Lower lobe of right lung (tissue), 2 donors: ENCODE results near the gene SLC26A2. TPM values are rescaled to one million over a fixed set of nuclear protein-coding genes. Genes with fewer than 3 reads are reported as not detected.
A peak's percentile ranks its signal among the peaks of the same experiment; 100 is the strongest.

Experiments used
- ATAC-seq, 2 donors: fragments of 200-7000 bp; cut with Tn5 transposase; one replicate each; pipeline ENCODE4 v1.9.1; 2020 to 2022; ENCODE audit warnings: mild to moderate bottlenecking in 2 of 2, moderate library complexity in 2 of 2
- DNase-seq: peaks from one replicate; pipeline ENCODE4 v3.0.0-alpha.2; 2020
- H3K27ac ChIP-seq: fragments of 200-600 bp; one replicate; pipeline ENCODE4 v1.8.0; 2022
- H3K27me3 ChIP-seq: fragments of 200-600 bp; one replicate; pipeline ENCODE4 v1.8.0; 2022; ENCODE audit warnings: low read depth
- H3K36me3 ChIP-seq: fragments of 200-600 bp; one replicate; pipeline ENCODE4 v1.8.0; 2022; ENCODE audit warnings: mild to moderate bottlenecking
- H3K4me1 ChIP-seq: fragments of 200-600 bp; one replicate; pipeline ENCODE4 v1.8.0; 2022
- H3K4me3 ChIP-seq: fragments of 200-600 bp; one replicate; pipeline ENCODE4 v1.8.0; 2022; ENCODE audit warnings: mild to moderate bottlenecking
- H3K9me3 ChIP-seq: fragments of 200-600 bp; one replicate; pipeline ENCODE4 v1.8.0; 2022
- CTCF ChIP-seq: fragments of 200-600 bp; IDR thresholded peaks from one replicate; pipeline ENCODE4 v1.8.0; 2022; ENCODE audit warnings: antibody characterized with exemption, mild to moderate bottlenecking
- intact Hi-C: fragments of 100-400 bp; cut with DNase I; formaldehyde crosslinking; loops from one replicate; pipeline ENCODE4 v1.11.0; 2022
- total RNA-seq: library from RNA; stranded (reverse); fragmentation: NEBNext Ultra II Directional; extraction: Animal tissue kit (Norgen Biotek cat#: 25700); gene quantifications from one replicate; pipeline ENCODE4 v1.2.1, GENCODE V29; 2021
- donor health status: DM: no; HTN: yes; CAD: no; lungs with severe emphysema.

SLC26A2 gene
- total RNA-seq, 1 donor from 2014 or later, result 14.7 TPM

GRCh38 chr5:150000990-150001659 lies 40.6 kb downstream of the SLC26A2 start:
- no peak for TF ChIP-seq CTCF
- intact Hi-C loops, result no loop called here
- peak; percentile 75 to 79 for ATAC-seq

GRCh38 chr5:150001660-150002486 lies 41.3 kb downstream of the SLC26A2 start:
- Histone ChIP-seq H3K27ac (peak overlapping the region; percentile 96), H3K4me3 (peak overlapping the region; percentile 77), H3K9me3 (no peaks in the 10 kb centered on the region), H3K27me3 (no peaks in the 10 kb centered on the region), H3K4me1 (peaks cover 30% of the 10 kb centered on the region), H3K36me3 (peaks cover 37% of the 10 kb centered on the region)
- ATAC-seq (peak; percentile 63 to 72), DNase-seq (no peak)
- intact Hi-C loops, result no loop called here
- TF ChIP-seq CTCF, result peak; percentile 68

More at GRCh38 chr5:150000990-150001659, 40.6 kb downstream of the SLC26A2 start:
- Histone ChIP-seq H3K27ac (peak overlapping the region; percentile 96), H3K27me3 (no peaks in the 10 kb centered on the region), H3K4me3 (peak overlapping the region; percentile 77), H3K36me3 (peaks cover 30% of the 10 kb centered on the region), H3K9me3 (no peaks in the 10 kb centered on the region), H3K4me1 (peaks cover 30% of the 10 kb centered on the region)
- DNase-seq, result peak; percentile 76

GRCh38 chr5:150006318-150006717 lies 45.8 kb downstream of the SLC26A2 start:
- peaks cover 79% of the 10 kb centered on the region for H3K36me3 ChIP-seq
- H3K4me1 ChIP-seq, result peaks cover 28% of the 10 kb centered on the region
- no peaks in the 10 kb centered on the region for H3K9me3 ChIP-seq
- DNase-seq, result no peak
- ATAC-seq, result no peak
- H3K27me3 ChIP-seq, result no peaks in the 10 kb centered on the region
- H3K27ac ChIP-seq, result no peak overlapping the region
- TF ChIP-seq CTCF, result no peak
- no peak overlapping the region for H3K4me3 ChIP-seq
- intact Hi-C loops, result no loop called here

GRCh38 chr5:150007050-150007449 lies 46.5 kb downstream of the SLC26A2 start:
- H3K4me1 ChIP-seq, result peaks cover 21% of the 10 kb centered on the region
- DNase-seq (no peak), ATAC-seq (no peak)
- H3K27me3 ChIP-seq, result no peaks in the 10 kb centered on the region
- no peak overlapping the region for H3K4me3 ChIP-seq
- H3K9me3 ChIP-seq, result no peaks in the 10 kb centered on the region
- no peak for TF ChIP-seq CTCF
- intact Hi-C loops, result no loop called here
- H3K27ac ChIP-seq, result no peak overlapping the region
- H3K36me3 ChIP-seq, result peaks cover 86% of the 10 kb centered on the region

GRCh38 chr5:150009671-150010387 lies 49.3 kb downstream of the SLC26A2 start:
- peak in 1 of 2 donors; percentile 9 for ATAC-seq
- DNase-seq, result no peak
- TF ChIP-seq CTCF, result no peak
- H3K9me3 ChIP-seq, result no peaks in the 10 kb centered on the region
- intact Hi-C loops, result no loop called here
- no peaks in the 10 kb centered on the region for H3K27me3 ChIP-seq
- peaks cover 97% of the 10 kb centered on the region for H3K36me3 ChIP-seq
- no peak overlapping the region for H3K4me3 ChIP-seq
- no peaks in the 10 kb centered on the region for H3K4me1 ChIP-seq
- peak overlapping the region; percentile 9 for H3K27ac ChIP-seq
